A549 treated with DMSO at 1 μM for 4 hours (cell line): ENCODE data around the gene MRPS33. TPM values are rescaled to one million over a fixed set of nuclear protein-coding genes. Genes with fewer than 3 reads are reported as not detected.

ENCODE experiments used
- total RNA-seq: library from RNA; stranded (reverse); fragments of 200-300 nt; extraction: Qiagen RNA extraction; gene quantifications from 5 replicates; pipeline ENCODE4 v1.2.3, GENCODE V29; 2022; ENCODE audit warnings: low read depth

The MRPS33 gene
- total RNA-seq, result 104 to 114 TPM (median 112 TPM) in 5 replicates

DNA sequence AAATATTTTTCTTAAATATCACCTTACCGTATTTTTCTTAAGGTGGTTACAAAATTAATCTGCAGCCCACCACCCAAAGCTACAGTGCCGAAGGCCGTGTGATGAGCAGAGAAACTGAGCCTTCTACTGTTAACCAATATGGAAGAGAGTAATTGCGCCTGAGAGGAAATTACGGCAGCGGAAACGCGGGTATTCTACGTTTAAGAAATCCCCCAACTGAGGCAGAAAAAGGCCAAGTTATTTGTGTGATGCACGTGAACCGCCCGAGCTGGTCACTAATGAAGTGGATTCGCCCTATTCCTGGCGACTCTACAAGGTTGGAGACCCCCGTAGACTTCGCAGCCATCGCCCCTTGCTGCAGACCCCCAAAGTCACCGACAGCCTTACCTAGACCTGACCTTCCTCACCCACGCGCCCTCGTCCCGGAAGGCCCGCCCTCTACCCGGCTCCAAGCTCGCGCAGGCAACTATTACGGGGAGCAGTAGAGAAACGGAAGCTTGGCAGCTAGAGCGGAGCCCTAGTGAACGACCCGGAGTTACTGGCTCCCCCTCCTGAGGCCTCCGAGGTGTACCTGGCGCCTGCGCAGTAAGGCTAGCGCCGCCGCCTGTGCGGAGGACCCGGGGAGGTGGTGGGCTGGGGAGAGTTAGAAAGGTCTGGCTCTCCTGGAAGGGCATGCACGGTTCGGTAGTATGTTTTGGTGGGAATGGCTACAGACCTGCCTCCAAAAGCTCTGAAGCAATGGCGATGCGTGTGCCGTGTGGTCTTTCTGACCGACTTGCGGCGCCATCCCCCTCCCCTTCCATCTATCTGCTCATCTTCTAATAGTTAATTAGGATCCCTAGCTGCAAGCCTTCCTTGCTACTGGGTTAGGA, at the start of gene MRPS33:
MRPS33 (minus strand) TSS at position 429 of the 872 bp plus-strand sequence. CDS start 4,319 bp downstream, outside the sequence.

Other genes with a start within 250 kb of the MRPS33 start
- gene BRAF, start 90.0 kb downstream of the MRPS33 start, total RNA-seq, result 6.3 to 9.1 TPM (median 6.7 TPM) in 5 replicates
- gene TMEM178B, start 59.1 kb upstream of the MRPS33 start, total RNA-seq, result 1.2 to 1.7 TPM (median 1.6 TPM) in 5 replicates